Endothelial cell of umbilical vein (primary cell): ENCODE measurements around the gene DLGAP1. TPM values are rescaled to one million over a fixed set of nuclear protein-coding genes. Genes with fewer than 3 reads are reported as not detected.

ENCODE experiments used
- BruUV-seq: library from RNA; stranded (reverse); fragments of 400-500 nt; replicated peaks from 2 replicates; lab custom pipeline; 2021; lab: Mats Ljungman, UMichigan
- CTCF ChIA-PET: fragments of 300-600, 350-600 bp; sonication (Branson Sonifier 250); formaldehyde crosslinking; loops from one replicate; lab custom pipeline; 2021; ENCODE audit warnings: antibody characterized with exemption, inconsistent platforms; lab: Charles Lee
- POLR2A ChIA-PET: fragments of 300-600, 350-600 bp; sonication (Branson Sonifier 250); formaldehyde crosslinking; loops from one replicate; lab custom pipeline; 2021; ENCODE audit warnings: antibody characterized with exemption, inconsistent platforms; lab: Charles Lee
- DNase-seq: peaks from one replicate; pipeline ENCODE4 v3.0.0-alpha.2; 2011; ENCODE audit warnings: low read depth, low spot score
- FAIRE-seq: peaks from 2 replicates; lab custom pipeline; 2011; peaks lifted over from hg19 to GRCh38; lab: Jason Lieb, UNC
- H2AFZ ChIP-seq: 2 replicates; pipeline ENCODE4 v1.6.0; 2012; ENCODE audit warnings: low read depth, low read length, control low read depth, inconsistent platforms
- H3K27ac ChIP-seq: 2 replicates; pipeline ENCODE4 v1.5.1; 2011; ENCODE audit warnings: low read depth, mild to moderate bottlenecking, control low read depth, low read length, moderate library complexity; ENCODE audit not compliant: insufficient read depth
- H3K27me3 ChIP-seq, 2 experiments: 2 replicates each; pipeline versions ENCODE4 v1.6.0 to v1.6.1; 2011; ENCODE audit warnings: low read length in 2 of 2, mixed read lengths in 1 of 2; ENCODE audit not compliant: control insufficient read depth in 2 of 2, insufficient read depth in 2 of 2
- H3K36me3 ChIP-seq, 2 experiments: 2 replicates in 1 of 2; 3 replicates in 1 of 2; pipeline ENCODE4 v1.5.1; 2011; ENCODE audit warnings: low read length in 2 of 2, mild to moderate bottlenecking in 1 of 2, moderate library complexity in 1 of 2; ENCODE audit not compliant: control insufficient read depth in 2 of 2, insufficient read depth in 2 of 2; ENCODE audit errors: extremely low read depth in 1 of 2
- H3K4me1 ChIP-seq: 3 replicates; pipeline ENCODE4 v1.5.1; 2011; ENCODE audit warnings: mild to moderate bottlenecking, low read length; ENCODE audit not compliant: control insufficient read depth, insufficient read depth; ENCODE audit errors: extremely low read depth
- H3K4me2 ChIP-seq: 2 replicates; pipeline ENCODE4 v1.6.1; 2011; ENCODE audit warnings: low read length, control low read depth, mixed read lengths; ENCODE audit not compliant: insufficient read depth
- H3K4me3 ChIP-seq, 3 experiments: fragments of 200-600 bp in 1 of 3; sonication (generic), shearing (Covaris generic) in 1 of 3; replicated peaks in 1 of 3; 2 replicates each; pipeline ENCODE4 v1.5.1; 2011 to 2016; ENCODE audit warnings: control low read depth in 3 of 3, low read length in 3 of 3, mild to moderate bottlenecking in 2 of 3, inconsistent platforms in 1 of 3, low read depth in 1 of 3, moderate library complexity in 1 of 3; ENCODE audit not compliant: insufficient read depth in 1 of 3
- H3K79me2 ChIP-seq: 2 replicates; pipeline ENCODE4 v1.6.0; 2012; ENCODE audit warnings: low read length, inconsistent platforms; ENCODE audit not compliant: control insufficient read depth, insufficient read depth
- H3K9ac ChIP-seq: replicated peaks from 2 replicates; pipeline ENCODE3; 2011; ENCODE audit warnings: low read length, control low read depth; ENCODE audit not compliant: insufficient read depth; ENCODE audit errors: extremely low read depth
- H3K9me1 ChIP-seq: replicated peaks from 3 replicates; pipeline ENCODE4 v1.6.0; 2011; ENCODE audit warnings: mild to moderate bottlenecking, low read length; ENCODE audit not compliant: control insufficient read depth, insufficient read depth; ENCODE audit errors: extremely low read depth
- H3K9me3 ChIP-seq: replicated peaks from 2 replicates; pipeline ENCODE4 v1.5.1; 2012; ENCODE audit warnings: low read length, inconsistent platforms; ENCODE audit not compliant: control insufficient read depth, insufficient read depth
- H4K20me1 ChIP-seq: replicated peaks from 2 replicates; pipeline ENCODE3; 2011; ENCODE audit warnings: mild to moderate bottlenecking, low read length; ENCODE audit not compliant: control insufficient read depth, insufficient read depth; ENCODE audit errors: extremely low read depth
- CTCF ChIP-seq, 2 donors: IDR thresholded peaks; 1 replicate in 1 of 2; 2 replicates in 1 of 2; pipeline ENCODE4 v1.5.1; 2011; ENCODE audit warnings: low read length in 2 of 2, mild to moderate bottlenecking in 2 of 2, moderate library complexity in 2 of 2, control low read depth in 1 of 2, inconsistent platforms in 1 of 2, low read depth in 1 of 2; ENCODE audit not compliant: insufficient read depth in 1 of 2; ENCODE audit errors: extremely low read depth in 1 of 2
- EZH2 ChIP-seq: IDR thresholded peaks from 2 replicates; pipeline ENCODE4 v1.6.1; 2012; ENCODE audit warnings: borderline replicate concordance, low read depth, mild to moderate bottlenecking, moderate library complexity, low read length, inconsistent platforms; ENCODE audit not compliant: severe bottlenecking
- FOS ChIP-seq: IDR thresholded peaks from 2 replicates; pipeline ENCODE4 v1.6.1; 2011; ENCODE audit warnings: mild to moderate bottlenecking, low read length, moderate library complexity, borderline replicate concordance; ENCODE audit not compliant: insufficient read depth
- GATA2 ChIP-seq: IDR thresholded peaks from 2 replicates; pipeline ENCODE4 v1.7.0; 2011; ENCODE audit warnings: low read depth, mild to moderate bottlenecking, moderate library complexity, mixed read lengths, low read length; ENCODE audit not compliant: insufficient read length, insufficient read depth
- JUN ChIP-seq: IDR thresholded peaks from 2 replicates; pipeline ENCODE4 v1.6.1; 2011; ENCODE audit warnings: borderline replicate concordance, low read depth; ENCODE audit not compliant: insufficient read length, insufficient read depth
- MAX ChIP-seq: IDR thresholded peaks from 2 replicates; pipeline ENCODE4 v1.6.1; 2011; ENCODE audit not compliant: insufficient read depth, insufficient read length
- MYC ChIP-seq: IDR thresholded peaks from one replicate; pipeline ENCODE4 v1.6.1; 2011; ENCODE audit warnings: mild to moderate bottlenecking, low read depth, low read length
- POLR2A ChIP-seq: IDR thresholded peaks from 2 replicates; pipeline ENCODE4 v1.6.1; 2012; ENCODE audit warnings: low read depth, mild to moderate bottlenecking, control low read depth, low read length
- POLR2AphosphoS5 ChIP-seq: IDR thresholded peaks from 2 replicates; pipeline ENCODE4 v1.6.1; 2012; ENCODE audit warnings: low read depth, mild to moderate bottlenecking, control low read depth, low read length, moderate library complexity; ENCODE audit not compliant: insufficient read depth
- dilution Hi-C: fragments of 300-500 bp; cut with MboI; formaldehyde crosslinking; loops from one replicate; pipeline ENCODE4 v1.15.0; 2019; ENCODE audit warnings: low sequenced_read_pairs; ENCODE audit not compliant: extremely low pct_ligation_motif_present
- intact Hi-C: fragments of 100-400 bp; cut with micrococcal nuclease; formaldehyde crosslinking; loops from one replicate; pipeline ENCODE4 v1.10.0; 2022
- polyA plus RNA-seq, 4 experiments: library from polyadenylated mRNA; depleted of rRNA in 3 of 4; stranded (reverse) in 3 of 4; unstranded in 1 of 4; fragments of >200 nt; gene quantifications; 2 replicates each; pipeline versions ENCODE4 v1.2.1 to v1.2.3, GENCODE V29; 2011 to 2012; ENCODE audit warnings: missing spikeins in 1 of 4
- total RNA-seq: library from RNA; stranded (reverse); gene quantifications from 2 replicates; pipeline ENCODE4 v1.2.3, GENCODE V29; 2021

The DLGAP1 gene
- total and polyA plus RNA-seq, 2 donors (not counting 3 experiments of a cell fraction or from before 2014, with no cell fraction given) = 0.04 TPM; not detected in 1

GRCh38 chr18:3810296-3810695, 644.8 kb downstream of the DLGAP1 start:
- Histone ChIP-seq H3K79me2 (no peaks in the 10 kb centered on the region), H3K4me1 (no peaks in the 10 kb centered on the region), H3K9me1 (no peaks in the 10 kb centered on the region), H3K9me3 (no peaks in the 10 kb centered on the region), H3K9ac (no peak overlapping the region), H4K20me1 (no peaks in the 10 kb centered on the region), H3K36me3 (no peaks in the 10 kb centered on the region), H3K27ac (no peak overlapping the region), H3K4me3 (no peak overlapping the region), H2AFZ (no peak overlapping the region), H3K27me3 (peaks cover 0 to 3% of the 10 kb centered on the region in 2 experiments), H3K4me2 (no peak overlapping the region)
- FAIRE-seq = no peak
- no peak for TF ChIP-seq MAX
- no peak for TF ChIP-seq FOS
- TF ChIP-seq CTCF (IDR thresholded peaks at IDR 0.05; ENCODE audit: extremely low read depth in 1 of 2, insufficient read depth in 1 of 2, low read depth in 1 of 2, low read length in 2 of 2) = no peak
- no peak for TF ChIP-seq GATA2
- TF ChIP-seq POLR2AphosphoS5 = no peak
- TF ChIP-seq MYC = no peak
- TF ChIP-seq POLR2A = no peak
- TF ChIP-seq EZH2 = no peak
- TF ChIP-seq JUN = no peak
- dilution Hi-C loops = no loop called here
- BruUV-seq = no TSS peak
- intact Hi-C loops = no loop called here
- DNase-seq = no peak
- ChIA-PET POLR2A (no interaction called here), CTCF (no interaction called here)
